Central memory CD4-positive, alpha-beta T cell (primary cell): ENCODE results near the gene GHRL.

ENCODE experiments used
- DNase-seq: peaks from one replicate; pipeline ENCODE4 v3.0.0; 2022

The GHRL gene

DNA sequence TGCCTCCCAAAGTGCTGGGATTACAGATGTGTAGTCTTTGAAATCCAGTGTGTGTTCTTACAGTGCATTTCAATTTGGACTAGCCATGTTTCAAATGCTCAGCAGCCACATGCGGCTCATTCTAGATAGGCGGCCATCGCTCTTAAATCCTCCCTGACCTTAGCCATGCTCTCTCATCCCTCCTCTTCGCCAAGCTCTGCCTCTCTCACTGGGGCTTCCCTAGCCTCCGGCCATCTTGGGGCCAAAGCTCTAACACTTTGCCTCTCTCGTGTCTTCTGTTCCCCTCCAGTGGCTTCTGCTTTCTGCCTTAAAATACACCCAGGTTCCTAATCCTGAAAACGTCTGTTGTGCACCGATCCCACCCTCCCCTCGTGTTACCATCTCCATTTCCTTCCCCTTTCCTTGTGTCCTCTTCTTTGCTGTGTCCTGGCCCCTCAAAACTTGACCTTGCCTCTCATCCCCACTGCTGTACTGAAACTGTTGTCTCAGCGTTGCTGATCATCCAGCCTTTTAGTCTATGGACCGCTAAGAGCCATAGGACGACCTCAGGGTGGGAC, 1.4 kb upstream of the GHRL start:
- DNase-seq, result no peak

DNA sequence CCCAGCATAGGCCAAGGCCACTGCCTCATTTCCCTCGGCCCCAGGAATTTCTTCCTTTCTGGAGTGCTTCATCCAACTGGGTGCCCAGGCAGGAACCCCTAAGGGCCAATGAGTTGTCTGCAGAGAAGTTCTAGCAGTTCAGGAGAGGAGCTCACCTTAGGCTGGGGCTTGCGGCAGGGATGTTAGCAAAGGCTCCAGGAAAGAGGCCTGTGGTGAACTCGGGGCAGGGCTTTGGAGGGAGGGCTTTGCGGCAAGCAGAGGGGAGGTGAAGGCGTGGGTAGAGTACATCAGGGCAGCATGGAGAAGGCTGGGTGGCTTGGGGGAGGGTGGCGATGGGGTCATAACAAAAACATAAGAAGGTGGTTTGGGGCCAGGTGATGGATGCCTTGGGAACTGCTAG, 1.1 kb downstream of the GHRL start:
- no peak for DNase-seq

DNA sequence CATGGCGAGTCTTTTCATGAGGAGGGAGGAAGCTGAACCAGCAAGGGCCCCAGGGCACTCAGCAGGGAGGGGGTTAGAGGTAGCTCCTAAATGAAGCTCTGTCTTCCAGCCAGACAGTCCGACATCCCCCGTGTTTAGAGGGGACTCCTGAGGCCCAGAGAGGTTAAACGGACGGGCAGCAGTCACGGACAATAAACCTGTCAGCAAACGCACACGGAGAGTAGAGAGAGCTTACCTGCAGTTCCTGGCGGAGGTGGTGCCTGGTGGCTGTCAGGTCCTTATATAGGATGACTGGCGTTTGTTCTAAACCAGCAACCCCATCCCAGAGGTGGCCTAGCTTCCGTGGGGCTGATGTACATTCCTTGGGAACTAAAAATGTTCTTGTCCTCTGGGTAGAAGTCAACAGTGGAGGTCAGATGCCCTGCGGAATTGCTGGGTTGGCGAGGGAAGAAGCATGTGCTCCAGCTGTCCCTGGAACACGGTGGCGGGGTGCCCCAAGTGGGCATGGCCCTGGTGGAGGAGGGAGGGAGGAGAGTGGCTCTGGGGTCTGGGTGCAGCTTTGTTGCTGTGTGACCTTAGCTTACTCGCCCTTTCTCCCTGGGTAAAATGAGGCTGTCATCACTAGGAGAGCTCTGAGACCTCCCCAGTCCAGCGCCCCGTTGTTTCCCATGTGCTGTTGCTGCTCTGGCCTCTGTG, 2.1 kb downstream of the GHRL start:
- no peak for DNase-seq

DNA sequence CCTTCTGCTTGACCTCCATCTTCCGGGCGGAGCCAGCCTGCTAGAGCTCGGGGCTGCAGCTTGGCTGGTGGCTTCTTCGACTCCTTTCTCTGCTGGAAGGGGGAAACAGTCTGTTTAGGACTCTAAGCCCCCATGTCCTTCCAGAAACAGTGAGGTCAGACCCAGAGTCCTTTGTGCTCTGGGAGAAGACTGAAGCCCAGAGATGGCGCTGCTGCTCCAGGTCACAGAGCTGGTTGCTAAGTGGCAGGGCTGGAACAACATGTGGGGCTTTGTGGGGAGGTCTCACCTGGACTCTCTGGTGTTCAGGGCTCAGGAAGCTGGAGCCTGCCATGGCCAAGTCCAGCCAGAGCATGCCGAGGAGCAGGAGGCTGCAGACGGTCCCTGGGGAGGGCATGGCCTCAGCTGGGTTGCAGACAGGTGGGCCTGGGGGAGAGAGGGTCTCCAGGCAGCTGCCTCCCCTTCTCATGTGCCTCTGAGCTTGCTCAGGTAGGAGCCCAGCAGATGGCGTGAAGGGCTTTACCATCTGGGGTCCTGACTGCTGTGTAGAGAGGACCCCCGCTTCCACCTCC, 2.9 kb downstream of the GHRL start:
- no peak for DNase-seq

DNA sequence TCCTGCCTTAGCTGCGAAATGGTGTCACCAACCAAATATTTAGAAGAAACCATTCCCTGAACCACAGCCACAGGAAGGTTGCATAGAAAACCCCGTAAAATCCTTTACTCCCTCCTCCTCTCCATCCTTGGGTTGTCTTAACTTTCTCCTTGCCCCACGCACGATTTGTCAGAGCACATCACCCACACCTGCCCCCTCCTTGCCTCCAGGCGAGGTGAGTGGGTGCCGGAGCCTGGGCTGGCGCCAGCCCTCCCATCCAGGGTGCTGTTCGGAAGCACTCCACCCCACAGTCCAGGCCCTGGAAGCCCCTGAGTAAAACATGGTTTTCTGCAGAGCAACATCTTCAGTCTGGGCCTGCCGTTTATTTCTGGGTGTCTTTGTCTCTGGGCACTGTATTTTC, 3.7 kb downstream of the GHRL start:
- DNase-seq, result no peak

DNA sequence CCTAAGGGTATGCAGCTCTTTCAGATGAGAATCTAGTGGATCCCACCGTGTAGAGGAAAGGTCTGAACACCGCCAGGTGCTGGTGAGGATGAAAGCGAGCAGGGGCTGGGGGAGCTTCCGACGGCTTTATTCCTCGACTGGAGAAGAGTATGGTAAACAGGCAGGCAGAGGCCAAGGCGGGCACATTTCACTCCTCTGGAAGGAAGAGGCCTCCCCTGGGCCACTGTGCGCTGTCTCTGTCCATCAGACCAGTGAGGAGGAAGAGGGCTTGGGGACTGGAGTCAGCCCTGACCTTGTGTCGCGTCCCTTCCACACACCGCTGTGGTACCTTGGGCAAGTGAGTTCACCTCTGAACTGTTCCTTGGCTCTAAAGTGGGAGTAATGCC, 4.2 kb downstream of the GHRL start:
- DNase-seq, result no peak

DNA sequence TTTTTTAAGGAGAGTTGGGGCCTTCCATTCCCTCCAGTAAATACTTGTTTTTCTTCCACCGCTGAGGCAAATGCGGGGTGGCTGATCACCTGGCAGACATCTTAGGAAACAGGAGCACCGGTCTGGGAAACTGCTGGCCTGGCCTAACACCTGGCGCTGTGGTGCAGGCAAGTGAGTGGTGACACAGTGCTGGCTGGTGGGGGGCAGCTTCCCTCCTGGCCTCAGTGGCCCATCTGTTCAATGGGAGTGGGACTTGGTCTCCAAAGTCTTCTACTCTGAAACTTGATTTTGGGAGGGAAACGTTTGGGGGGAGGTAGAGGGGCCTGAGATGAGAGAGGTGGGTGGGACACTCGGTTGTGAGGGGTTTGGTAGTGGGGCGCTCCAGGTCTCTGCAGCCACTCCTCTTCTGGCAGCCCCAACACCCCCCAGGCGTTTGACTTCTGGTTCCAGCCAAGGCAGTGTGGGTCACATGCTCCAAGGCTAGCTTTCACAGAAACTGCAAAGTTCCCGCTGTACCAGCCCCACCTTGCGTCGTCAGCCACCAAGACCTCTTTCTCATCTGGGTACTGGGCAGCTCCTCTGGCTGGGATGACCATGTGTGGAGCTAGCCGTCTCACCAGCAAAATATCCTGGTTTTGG, 4.7 kb downstream of the GHRL start:
- no peak for DNase-seq

DNA sequence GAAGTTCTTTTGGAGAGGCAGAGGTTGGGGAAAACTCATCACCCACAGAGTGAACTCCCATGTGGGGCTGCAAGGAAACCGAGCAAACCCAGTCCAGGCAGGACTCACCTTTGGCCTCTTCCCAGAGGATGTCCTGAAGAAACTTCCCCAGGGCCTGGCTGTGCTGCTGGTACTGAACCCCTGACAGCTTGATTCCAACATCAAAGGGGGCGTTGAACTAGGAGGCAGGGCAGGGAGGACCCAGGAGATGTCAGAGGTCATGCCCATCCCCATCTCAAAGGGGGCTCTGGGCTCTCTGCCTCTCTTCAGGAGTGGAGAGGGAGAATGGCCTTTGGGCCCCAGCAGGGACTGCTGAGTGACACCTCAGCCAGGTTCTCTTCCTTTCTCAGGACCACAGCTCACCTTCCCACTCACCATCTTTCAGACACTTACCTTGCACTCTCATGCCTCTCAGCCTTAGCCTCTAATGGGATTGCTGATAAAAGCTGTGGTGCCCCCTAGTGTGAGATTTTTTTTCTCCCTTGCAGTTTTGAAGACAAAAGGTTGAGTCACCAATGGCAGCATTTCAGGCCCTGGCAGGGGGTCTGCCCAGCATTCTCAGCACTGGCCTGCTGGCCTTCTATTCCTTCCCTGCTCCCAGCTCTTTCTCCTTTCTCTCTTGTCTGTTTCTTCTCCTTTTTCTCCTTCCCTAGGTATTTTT, 6.0 kb downstream of the GHRL start:
- DNase-seq, result peak; percentile 45

DNA sequence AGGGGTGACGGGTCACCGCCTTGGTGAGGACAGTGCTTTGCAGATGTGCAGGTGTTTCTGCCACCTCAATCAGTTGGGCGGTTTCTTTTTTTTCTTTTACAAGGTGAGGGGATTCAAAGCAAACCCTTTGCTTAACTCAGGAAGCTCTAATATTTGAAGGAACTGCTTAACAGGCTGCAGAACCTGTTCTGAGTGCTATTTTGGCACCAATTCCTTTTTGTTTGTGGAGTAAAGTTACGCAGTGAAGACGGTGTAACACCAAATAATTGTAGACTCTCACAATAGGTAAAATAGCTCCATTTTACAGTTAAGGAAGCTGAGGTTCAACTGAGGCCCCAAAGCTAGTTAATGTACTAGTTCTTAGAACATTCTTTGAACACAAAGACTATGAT, 6.6 kb downstream of the GHRL start:
- no peak for DNase-seq

DNA sequence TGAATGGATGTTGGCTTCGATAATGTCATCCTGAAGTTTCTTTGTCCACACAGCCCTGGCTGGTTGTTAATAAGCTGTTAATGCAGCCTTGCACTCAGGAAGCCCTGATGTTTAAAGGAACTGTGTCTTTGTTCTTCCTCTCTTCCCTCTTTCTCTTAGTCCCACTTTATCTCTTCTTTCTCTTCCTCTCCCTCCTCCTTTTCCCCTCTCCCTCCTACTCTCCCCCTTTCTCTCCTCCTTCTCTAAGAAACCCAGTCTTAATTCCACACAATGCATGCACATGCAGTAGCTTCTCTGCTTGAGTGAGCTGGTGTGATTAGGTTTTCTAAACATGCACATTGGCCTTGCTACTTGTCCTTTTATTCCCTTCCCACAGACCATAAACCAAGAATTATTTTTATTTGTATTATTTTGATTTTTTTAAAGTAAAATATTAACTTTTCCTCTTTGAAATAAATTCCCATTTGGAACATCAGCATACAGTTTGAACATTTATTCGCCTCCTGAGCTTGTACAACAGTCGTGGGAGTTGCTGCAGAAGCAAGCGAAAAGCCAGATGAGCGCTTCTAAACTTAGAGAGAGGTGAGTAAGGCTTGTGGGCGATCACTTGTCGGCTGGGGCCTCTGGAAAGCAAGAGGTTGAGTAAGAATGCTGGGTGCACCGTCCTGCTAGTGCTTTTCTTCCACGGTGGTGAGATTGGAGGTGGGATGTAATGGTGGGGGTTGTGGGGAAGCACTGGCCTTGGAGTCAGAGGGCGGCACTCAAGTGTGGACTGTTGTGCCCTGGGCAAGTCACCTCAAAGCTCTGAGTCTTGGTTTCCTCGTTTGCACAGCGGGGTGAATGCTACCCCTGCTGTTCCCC, 7.2 kb downstream of the GHRL start:
- no peak for DNase-seq

DNA sequence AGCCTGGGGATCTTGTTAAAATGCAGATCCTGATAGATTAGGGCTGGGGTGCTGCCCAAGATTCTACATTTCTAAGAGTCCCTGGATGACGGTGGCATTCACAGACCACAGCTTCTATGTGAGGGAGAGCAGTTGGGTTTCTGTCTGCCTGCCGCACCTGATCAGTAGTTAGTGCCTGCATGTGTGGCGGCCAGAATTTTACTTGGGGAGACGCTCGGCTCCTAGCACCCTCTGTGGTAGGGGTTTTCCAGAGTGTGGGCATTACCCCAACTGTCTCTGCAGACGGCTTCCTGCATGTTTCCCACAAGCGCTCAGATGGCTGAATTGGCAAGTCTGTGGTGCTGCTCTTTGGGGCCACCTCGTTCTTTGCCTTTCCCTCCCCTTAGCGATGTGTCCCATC, 8.3 kb downstream of the GHRL start:
- peak; percentile 71 for DNase-seq

DNA sequence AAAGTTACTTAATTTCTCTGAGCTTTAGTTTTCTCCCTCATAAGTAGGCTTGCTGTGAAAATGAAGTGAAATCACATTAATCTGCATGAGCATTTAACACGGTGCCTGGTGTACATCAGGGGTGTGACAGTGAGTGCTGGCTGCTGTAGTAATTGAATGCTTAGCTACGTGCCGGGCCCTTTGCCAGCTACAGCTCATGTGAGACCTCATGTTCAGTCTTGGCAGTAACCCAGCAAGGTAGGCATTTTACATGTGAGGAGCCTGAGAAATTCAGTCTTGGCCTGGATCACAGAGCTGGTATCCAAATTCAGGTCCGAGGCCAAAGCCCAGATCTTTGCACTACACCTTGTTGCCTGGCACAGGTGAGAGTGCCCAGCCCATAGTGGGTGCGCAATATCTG, 9.1 kb downstream of the GHRL start:
- DNase-seq, result no peak

DNA sequence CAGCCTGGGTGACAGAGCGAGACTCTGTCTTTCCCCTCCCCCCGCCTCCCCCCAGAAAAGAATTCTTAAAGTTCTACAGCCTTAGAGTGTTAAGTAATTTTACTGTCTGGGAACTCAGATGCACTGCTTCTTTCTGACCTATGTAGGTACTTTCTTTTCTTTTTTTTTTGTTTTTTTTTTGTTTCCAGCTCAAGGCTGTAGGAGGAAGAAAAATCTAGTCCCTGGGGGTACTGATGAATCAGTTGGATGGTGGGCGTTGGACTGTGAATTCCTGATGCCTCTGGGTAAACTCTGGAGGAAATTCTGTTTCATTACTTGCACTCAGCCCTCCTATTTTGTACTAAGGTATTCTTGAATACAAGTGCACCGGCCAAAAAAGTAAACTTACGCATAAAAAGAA, 10.8 kb downstream of the GHRL start:
- no peak for DNase-seq

DNA sequence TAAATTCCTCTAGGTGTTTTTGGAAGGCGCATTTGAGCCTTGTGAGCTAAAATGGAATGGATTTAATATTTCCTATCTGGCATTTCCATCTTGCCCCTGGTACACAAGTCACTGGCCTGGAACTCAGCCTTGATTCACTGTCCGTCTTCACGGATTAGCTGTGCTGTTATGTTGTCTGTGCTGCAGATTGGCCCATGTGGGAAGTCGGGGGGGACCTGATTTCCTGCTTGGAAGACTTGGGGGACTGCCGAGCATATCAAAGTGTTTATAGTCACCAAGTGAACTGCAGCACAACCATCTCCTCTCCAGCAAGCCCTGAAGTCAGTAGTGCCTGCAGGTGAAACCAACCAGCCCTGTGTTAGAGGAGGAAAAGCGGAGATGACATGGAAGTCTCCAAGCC, 12.2 kb downstream of the GHRL start:
- no peak for DNase-seq

DNA sequence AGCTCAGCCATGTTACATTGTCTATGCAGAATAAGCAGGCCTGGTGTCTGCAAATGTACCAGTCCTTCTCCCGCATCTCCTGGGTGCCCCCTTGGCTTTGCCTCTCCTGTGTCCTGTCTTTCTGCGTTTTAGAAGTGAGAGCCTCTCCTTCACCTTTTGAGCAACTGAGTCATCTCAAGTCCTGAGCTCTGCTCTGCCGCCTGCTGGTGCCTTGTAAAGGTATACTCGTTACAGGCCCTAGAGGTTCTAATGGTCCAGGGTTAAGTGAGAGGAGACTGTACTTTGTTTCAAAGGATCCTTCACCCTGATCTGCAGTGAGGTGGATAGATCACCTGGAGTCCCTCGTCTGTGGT, 12.6 kb downstream of the GHRL start:
- no peak for DNase-seq

DNA sequence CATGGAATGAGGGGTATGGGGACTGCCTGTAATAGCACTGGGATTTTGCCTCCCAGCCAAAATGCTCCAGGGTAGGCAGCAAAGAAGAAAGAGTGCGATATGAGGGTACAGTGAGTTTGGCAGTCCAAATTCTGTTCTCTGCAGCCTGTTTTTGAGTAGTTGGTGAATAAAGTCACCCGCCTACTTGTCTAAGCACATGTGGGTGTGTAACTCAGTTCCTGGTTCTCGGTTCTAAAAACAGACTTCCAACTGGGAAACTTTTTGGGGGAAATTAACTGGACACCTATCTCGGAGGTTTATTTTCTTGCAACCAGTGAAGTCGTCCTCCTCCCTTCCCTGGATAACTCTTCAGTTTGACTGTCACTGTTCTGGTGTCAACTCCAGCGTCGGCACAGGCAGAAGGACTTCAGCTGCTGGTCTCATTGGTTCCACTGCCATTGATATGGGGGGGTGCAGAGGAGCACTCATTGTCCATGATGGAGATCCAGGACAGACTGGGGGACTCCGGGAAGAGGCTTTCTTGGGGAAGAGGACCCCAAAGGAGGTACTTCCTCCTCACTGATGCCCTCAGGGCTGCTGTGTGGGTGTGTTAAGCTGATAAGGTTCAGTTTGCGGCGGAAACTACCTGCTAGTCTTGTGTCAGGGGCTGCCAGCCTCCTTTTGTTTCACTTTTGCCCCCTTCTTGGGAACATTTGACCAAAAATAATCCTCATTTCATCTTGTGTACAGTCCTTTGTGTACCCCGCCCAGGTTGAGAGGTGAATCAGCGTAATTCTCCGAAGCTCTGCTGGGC, 13.2 kb downstream of the GHRL start:
- no peak for DNase-seq

DNA sequence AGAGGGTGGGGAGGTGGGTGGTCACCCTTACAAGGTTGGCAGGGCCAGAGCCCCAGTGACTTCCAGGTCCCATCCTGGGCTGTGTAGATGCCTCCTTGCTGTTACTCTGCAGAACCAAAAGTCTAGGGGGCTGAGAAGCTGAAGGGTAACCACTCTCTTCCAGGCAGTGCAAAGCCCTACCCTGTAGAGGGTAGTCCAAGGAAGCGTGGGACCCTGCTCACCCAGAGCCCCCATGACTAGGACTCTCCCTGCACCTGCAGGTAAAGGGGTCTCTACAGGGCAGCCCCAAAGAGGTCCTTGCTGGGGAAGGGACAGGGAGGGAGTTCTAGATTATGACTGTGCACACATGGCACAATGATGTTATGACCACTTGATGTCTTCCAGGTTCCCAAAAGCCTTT, 14.2 kb downstream of the GHRL start:
- DNase-seq, result no peak

DNA sequence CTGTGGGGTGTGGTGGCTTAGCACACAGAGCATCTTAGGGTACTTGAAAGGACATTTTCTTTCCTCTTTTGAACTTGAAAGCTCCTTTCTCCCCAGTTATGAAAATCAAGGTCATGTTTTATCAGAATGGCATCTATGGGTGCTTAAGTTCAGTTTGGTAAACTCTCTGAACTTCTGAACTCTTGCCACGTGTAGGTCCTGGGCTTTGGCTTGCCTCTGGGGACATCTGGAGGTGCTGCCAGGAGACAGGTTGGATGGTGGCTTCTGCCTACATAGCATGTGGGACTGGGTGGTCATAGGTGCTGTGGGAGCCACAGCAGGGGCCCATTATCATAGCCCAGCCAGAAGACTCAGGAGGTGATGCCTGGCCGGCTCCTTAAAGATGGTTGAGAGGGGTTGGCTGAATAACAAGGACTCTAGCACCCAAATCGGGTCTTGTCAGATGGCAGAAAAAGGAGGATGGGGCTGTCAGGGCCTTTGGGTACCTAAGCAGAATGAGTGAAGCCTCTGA, 15.6 kb downstream of the GHRL start:
- DNase-seq, result no peak

DNA sequence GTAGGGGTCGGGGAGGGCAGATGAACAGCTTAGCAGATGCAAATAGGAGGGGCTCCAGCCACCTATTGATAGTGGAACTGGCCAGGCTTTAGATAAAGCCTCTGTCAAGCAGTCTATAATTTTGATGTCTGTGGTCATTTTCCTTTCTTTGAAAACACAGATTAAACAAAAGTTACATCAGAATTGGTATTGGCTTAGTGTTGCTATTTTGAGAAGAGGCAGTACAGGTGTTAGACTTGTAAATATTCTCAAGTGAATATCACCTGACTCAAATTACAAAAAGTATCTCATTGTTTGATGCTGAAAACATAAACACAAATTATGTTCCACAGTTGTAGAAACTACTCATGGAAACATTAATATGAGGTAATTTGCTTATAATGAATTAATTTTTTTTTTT, 18.1 kb downstream of the GHRL start:
- DNase-seq, result no peak

DNA sequence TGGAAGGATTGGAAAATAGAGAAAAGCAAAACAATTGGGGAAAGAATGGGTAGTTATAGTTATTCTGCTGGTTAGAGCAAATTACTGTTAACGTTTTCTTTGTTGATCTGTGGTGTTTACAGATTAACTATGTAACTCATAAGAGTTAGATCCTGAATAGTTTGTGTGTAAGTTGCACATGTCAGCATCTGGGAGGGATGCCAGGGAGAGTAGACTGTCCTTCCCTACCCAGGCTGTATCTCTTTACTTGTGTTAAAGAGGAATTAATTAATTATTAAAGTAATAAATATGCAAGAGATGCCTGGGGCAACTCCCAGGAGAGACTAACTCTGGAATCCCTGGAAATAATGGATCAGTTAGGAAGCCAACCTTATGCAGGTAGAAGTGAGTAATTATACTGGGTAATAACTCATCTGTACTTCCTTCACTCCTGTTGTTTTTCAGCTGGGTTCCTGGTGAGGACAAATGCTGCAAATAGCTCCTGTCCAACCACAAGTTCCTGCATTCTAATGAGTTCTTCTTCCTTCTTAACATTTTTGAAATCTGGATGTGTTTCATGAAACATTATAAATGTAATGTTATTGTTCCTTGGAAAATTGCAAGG, 18.9 kb downstream of the GHRL start:
- no peak for DNase-seq

DNA sequence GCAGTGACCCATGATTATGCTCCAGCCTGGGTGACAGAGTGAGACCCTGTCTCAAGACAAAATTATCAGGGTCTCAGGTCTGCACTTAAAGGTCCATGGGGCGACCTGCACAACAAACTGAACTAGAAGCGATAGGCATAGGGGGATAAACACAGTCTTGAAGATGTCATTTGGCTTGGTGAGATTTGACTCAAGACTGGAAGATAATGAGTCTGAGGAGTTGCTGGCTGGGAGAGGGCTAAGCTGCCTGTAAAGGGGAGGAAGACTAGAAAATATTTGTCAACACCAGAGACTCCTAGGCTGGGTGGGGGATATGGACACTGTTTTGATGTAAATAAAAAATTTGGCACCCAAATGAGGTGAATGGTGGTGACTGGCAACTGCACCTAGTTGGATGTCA, 19.8 kb downstream of the GHRL start:
- no peak for DNase-seq
